DOHH2 (cell line): ENCODE data around the gene GALK2.

Source experiments
- CTCF ChIP-seq: fragments of 200-600 bp; sonication (generic); IDR thresholded peaks from one replicate; pipeline ENCODE4 v1.5.1; 2014; ENCODE audit warnings: antibody characterized with exemption, mild to moderate bottlenecking, low read depth, low read length; ENCODE audit not compliant: poor library complexity, severe bottlenecking
- EZH2phosphoT487 ChIP-seq: fragments of 200-600 bp; sonication (generic); IDR thresholded peaks from 2 replicates; pipeline ENCODE4 v1.6.1; 2017; ENCODE audit warnings: borderline replicate concordance, mild to moderate bottlenecking, antibody characterized with exemption, low read length, moderate library complexity, mixed read lengths

DNA sequence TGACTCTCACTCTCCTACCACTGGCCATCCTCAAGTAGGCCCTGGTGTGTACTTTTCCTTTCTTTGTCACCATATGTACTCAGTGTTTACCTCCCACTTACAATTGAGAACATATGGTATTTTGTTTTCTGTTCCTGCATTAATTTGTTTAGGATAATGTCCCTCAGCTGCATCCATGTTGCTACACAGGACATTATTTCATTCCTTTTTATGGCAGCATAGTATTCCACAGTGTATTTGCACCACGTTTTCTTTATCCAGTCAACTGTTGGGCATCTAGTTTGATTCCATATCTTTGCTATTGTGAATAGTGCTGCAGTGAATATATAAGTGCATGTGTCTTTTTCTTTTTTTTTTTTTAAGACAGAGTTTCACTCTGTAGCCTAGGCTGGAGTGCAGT lies 126.2 kb downstream of the GALK2 start:
- no peak for TF ChIP-seq EZH2phosphoT487
- no peak for TF ChIP-seq CTCF
